NOMO-1 (cell line): Measurements from ENCODE around the gene ZNF138.
"Not testable (repeated sequence)": the region's sequence is repeated elsewhere in the genome, so short reads cannot be mapped to it uniquely, and the experiment has no call there.

ENCODE experiments used
- DNase-seq, 2 experiments: peaks; one replicate each; lab custom pipeline; 2025; ENCODE audit not compliant: unreplicated experiment in 2 of 2; lab: John Stamatoyannopoulos, UW

Gene ZNF138

DNA sequence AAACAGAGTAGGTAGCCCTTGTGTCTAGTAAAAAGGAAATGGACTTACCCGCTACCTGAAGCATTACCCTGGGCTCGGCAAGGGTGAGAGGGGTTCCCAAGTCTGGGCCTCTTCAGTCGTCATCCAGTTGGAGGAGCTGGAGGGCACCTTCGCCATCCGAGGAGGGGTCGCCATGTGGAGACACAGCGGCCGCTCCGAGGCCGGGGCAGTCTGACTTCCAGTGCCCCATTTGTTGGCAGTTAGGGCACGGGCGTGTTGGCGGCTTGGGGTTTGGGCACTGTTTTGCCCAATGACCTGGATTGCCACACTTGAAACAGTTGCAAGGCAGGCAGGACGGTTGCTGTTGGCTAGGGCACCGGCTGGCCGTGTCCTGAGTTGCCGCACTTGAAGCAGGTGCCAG, 43.8 kb downstream of the ZNF138 start:
- DNase-seq, result not testable (repeated sequence)

DNA sequence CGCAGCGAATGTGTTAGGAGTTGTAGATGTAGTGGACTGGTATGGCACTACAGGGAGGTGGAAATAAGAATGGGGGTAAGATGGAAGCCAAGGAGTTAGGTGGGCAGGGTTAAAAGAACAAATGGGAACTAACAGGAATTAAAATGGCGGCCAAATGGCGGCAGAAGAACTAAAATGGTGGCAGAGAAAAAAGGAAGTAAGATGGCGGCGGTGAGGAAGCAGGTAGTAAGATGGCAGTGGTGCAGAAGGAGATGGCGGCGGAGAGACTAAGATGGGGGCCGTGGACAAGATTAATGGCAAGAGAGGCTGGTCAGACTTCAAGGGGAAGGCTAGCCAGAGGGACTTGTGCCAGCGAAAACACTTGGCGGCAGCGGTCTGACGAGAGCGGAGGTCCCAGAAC, 44.5 kb downstream of the ZNF138 start:
- DNase-seq, result no peak

DNA sequence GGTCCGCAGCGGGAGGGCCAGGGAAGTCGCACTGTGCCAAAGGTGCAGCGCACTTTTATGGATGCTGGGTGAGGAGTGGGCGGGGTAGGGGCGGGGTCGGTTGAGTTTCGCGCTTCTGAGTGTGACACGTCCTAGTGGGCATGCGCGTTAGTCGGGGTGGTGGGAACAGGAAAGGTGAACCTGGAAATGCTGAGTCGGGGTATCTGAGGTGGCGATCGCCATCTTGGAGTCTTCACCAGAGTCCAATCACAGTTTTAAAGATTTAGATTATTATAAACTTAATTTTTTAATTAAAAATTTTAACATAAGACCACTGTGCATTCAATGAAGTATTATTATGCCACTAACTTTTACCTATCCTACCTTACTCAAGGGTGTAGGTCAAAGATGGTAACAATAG, 45.7 kb downstream of the ZNF138 start:
- DNase-seq, result no peak

DNA sequence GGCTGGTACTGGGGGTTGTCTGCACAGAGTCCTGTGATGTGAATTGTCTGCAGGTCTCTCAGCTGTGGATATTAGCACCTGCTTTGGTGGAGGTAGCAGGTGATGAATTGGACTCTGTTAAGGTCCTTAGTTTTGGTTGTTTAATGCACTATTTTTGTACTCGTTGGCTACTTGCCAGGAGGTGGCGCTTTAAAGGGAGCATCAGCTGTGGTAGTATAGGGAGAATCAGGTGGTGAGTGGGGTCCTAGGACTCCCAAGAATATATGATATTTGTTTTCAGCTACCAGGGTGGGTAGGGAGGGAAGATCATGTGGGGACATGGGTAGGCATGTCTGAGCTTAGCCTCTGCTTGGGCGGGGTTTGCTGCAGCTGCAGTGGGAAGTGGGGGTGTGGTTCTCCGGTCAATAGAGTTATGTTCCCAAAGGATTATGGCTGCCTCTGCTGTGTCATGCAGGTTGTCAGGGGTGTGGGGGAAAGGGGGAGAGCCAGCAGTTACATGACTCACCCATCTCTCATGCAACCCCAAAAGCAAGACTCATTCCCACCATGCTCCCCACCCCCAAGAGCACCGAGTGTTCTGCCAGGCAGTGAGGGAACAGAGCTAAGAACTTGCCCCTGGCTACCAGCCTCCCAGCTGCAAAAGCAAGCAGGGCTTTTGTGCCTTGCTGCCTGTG, 55.2 kb downstream of the ZNF138 start:
- no peak for DNase-seq

DNA sequence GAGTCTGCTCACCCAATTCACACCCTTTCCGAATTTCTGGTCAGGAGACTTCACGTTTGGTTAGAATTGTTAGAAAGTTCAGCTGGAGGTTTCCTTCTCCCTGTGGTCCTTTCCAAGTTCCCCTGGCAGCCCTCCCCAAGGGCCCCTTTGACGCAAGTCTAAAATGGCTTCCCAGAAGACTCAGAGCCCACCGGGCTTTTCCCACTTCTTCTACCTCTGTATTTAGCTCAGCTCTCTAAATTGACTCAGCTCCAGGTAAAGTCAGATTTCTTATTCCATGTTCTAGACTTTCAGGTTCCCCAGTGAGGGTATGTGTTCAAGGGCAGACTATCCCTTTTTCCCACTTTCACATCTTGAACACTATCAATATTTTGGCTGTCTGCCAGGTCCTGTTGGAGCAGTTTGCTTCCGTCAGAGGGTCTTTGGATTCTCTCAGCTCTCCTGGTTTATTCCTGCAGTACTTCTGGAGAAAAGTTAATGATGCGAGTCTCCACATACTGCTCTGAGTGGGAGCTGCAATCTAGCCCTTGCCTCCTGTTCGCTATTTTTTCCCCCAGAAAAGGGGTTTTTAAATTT, 55.8 kb downstream of the ZNF138 start:
- DNase-seq, result no peak

DNA sequence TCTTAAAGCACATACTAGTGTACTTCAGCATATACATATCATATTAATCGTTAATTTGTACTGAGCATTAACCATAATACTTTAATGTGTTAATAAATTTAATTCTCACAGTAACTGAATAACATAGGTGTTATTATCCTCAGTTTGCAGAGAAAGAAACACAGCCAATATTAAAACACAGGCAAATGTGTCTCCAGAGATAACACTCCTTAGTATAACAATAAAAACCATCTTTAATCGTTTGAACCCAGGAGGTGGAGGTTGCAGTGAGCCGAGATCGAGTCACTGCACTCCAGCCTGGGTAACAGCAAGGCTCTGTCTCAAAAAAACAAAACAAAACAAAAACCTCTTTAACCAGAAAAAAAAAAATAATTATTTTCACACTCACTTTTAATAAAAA, 59.5 kb downstream of the ZNF138 start:
- no peak for DNase-seq

DNA sequence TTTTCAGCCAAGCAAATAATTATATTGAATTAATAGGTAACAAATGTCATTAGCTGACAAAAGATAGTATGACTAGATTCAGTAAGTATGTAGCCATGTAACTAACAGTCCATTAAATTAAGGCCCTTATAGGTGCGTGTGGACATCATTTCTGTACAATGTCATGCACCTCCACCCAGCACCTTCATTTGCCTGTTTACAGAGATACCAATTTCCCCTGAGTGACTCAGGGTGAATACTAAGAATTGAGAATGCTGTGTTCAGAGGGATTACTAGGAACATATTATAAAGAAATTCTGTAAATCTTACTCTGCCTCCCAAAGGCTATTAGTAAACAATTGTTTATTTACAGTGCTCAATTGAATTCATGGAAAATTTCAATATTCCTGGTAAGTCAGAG, 60.7 kb downstream of the ZNF138 start:
- no peak for DNase-seq

DNA sequence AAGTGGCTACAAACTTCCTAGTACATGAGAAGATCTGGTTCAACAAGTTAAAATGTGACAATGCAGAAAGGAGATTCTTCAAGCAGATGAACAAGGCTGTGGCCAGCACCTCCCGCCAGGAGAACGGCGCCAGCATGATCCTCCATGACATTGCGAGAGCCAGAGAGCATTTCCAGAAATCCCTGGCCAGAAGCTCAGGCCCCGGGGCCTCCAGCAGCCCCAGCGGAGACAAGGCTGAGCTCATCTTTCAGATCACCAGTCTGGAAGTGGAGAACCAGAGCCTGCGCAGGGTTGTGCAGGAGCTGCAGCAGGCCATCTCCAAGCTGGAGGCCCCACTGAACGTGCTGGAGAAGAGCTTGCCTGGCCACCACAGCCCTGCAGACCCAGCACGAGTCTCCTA, 68.8 kb downstream of the ZNF138 start:
- DNase-seq, result no peak

DNA sequence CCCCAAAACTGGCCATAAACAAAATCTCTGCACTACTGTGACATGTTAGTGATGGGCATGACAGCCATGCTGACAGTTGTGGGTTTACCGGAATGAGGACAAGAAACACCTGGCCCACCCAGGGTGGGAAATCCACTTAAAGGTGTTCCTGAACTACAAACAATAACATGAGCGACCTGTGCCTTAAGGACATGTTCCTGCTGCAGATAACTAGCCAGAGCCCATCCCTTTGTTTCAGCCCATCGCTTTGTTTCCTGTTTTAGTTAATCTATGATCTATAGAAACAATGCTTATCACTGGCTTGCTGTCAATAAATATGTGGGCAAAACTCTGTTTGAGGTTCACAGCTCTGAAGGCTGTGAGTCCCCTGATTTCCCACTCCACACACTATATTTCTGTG, 69.3 kb downstream of the ZNF138 start:
- not testable (repeated sequence) for DNase-seq

DNA sequence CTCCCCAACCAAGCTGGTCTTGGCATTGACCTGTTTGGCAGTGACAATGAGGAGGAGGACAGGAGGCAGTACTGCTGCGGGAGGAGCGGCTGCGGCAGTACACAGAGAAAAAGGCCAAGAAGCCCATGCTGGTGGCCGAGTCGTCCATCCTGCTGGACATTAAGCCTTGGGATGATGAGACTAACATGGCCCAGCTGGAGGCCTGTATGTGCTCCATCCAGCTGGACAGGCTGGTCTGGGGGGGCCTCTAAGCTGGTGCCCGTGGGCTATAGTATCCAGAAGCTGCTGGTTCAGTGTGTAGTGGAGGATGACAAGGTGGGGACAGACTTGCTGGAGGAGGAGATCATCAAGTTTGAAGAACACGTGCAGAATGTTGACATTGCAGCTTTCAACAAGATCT, 69.7 kb downstream of the ZNF138 start:
- DNase-seq, result no peak

DNA sequence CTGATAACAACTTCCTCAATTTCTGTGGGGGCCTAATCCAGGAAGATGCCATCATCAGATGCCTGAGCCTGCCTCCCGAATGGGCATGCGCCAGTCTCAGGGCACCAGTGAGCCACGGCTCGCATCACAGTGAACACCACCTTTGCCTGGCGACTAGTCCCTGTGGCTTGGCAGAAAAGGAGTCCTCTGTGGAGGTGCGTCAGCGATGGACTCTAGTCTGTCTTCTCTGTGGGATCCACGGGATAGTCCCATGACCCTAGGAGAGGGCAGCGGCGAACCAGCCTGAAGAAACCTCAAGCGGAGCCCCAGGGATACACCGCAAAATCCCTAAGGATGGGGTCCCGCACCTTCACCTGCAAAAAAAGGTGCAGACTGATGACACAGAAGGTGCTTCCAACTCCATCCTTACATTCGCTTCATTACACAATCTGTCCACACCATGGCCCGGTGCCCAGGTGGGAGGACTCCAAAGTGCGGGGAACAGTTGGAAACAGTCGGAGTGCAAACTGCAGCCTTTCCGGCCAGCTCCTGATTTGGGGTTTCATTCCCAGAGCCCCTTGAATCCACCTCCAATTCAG, 73.7 kb downstream of the ZNF138 start:
- no peak for DNase-seq

DNA sequence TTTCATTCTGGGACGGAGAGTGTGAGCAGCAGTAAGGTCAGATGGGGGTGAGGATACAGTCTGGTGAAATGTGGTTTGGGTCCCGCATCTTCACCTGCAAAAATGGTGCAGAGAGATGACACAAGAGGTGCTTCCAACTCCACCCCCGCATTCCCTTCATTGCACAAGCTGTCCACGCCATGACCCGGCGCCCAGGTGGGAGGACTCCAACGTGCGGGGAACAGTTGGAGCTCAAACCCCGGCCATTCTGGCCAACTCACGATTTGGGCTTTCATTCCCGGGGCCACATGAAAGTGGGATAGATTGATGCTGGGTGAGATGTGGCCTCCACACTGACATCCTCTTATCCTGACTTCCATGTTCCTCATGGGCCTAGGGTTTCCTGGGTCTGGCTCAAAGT, 74.3 kb downstream of the ZNF138 start:
- DNase-seq, result no peak

DNA sequence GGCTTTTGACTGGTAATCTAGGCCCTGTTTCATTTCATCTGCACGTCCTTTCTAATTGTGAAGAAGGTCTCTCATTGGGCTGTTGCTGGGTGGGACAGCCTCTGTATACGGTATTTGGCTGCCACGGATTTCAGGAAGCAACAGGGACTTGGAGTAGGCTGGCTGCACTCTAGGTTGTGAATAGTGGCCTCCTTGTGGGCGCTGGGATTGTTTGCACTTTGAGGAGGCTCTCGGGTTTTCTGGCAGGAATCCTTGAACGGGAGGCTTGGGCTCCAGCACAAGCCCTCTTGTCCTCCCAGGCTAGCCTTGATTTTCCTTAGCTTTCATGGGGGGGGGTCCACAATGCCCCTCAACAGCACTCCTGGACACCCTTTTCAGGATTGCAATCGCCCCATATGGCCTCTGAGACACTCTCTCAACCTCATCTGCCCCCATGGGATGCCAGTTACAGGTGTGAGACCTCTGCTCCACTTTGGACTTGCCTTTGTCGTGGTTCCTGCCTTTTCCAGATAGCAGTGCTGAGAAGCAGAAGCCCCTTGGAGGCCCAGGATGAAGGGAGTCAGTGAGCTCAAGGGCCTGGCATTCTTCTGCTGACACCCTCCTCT, 75.0 kb downstream of the ZNF138 start:
- no peak for DNase-seq

DNA sequence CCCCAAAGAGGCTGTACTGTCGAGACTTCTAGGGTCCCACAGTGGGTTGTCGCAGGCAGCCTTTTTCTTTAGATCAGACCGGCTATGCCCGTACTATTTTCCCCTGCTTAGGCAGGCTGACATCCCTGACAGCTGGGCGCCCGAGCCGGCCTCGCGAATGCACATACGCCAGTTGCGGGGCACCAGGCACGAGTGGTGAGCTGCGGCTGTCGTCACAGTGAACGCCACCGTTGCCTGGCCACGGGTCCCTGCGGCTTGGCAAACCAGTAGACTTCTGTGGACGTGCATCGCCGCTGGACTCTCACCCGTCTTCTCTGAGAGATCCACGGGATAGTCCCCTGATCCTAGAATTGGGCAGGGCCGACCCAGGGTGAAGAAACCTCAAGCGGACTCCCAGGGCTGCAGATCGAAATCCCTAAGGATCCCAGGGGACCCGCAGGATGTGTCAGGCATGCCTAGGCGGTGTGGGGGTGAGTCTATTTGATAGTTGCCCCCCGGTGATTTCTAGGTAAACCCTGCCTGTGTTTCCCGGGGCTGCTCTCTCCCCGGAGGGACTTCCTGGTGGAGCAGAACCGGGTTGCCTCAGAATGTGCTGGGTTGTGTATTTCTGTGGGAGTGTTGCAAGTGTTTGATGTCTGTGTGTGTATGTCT, 75.8 kb downstream of the ZNF138 start:
- DNase-seq, result no peak

DNA sequence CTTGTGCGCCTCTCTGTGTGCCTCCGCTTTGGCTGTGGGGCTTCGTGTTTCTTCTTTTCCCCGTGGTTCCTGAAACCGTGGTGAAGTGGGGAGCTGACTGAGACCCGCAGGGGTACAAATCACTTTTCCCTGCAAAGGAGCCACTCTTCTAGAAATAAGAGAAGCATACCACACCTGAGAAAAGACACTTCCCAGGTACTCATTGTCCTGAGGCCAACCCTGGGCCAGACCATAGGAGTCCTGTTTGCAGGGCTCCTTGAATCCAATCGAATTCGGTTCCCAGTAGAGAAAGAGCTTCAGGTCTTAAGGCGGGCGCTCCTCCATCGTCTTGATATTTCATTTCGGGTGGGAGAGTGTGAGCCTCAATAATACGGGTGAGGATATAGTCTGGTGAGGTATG, 76.4 kb downstream of the ZNF138 start:
- DNase-seq, result no peak

DNA sequence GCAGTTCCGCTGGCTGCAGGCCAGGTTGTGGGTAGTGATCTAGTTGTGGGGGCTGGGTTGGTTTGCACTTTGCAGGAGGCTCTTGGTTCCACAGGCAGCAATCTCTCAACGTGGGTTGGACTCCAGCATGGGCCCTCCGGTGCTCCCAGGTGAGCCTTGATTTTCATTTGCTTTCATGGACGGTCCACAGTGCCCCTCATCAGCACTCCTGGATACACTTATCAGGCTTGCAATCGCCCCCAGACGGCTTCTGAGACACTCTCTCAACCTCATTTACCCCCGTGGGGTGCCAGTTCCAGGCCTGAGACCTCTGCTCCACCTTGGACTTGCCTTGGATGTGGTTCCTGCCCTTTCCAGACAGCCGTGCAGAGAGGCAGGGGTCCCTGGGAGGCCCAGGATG, 77.5 kb downstream of the ZNF138 start:
- DNase-seq, result no peak

DNA sequence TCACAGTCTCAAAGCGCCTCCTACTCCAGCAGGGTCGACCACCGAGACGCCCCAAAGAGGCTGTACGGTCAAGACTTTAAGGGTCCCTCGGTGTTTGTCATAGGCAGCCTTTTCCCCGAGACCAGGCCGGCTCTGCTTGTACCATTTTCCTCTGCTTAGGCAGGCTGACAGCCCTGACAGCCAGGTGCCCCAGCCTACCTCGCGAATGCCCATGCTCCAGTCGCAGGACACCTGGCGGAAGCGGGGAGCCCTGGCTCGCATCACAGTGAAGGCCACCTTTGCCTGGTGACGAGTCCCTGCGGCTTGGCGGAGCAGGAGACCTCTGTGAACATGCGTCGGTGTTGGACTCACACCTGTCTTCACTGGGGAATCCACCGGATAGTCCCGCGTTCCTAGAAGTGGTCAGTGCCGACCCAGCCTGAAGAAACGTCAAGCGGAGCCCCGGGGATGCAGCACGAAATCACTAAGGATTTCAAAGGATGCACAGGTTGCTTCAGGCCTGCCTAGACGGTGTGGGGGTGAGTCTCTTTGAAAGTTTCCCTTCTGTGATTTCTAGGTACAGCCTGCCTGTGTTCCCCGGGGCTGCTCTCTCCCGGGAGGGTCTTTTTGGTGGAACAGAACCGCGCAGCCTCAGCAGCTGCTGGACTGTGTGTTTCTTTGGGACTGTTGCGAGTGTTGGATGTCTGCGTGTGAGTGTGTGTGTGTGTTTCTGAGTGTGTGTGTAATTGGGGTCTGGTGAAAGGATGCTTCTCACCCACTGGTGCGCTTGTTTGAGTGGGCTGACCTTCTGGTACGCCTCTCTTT, 78.3 kb downstream of the ZNF138 start:
- DNase-seq, result no peak

DNA sequence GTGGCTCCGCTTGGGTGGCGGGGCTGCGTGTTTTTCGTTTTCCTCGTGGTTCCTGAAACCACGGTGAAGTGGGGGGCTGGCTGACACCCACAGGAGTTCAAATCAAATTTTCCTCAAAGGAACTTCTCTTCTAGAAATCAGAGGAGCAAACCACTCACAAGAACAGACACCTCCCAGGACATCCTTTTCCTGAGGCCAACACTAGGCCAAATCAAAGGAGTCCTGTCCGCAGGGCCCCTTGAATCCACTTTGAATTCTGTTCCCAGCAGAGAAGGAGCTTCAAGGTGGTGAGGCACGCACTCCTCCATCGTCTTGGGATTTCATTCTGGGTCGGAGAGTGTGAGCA, 78.9 kb downstream of the ZNF138 start:
- no peak for DNase-seq

DNA sequence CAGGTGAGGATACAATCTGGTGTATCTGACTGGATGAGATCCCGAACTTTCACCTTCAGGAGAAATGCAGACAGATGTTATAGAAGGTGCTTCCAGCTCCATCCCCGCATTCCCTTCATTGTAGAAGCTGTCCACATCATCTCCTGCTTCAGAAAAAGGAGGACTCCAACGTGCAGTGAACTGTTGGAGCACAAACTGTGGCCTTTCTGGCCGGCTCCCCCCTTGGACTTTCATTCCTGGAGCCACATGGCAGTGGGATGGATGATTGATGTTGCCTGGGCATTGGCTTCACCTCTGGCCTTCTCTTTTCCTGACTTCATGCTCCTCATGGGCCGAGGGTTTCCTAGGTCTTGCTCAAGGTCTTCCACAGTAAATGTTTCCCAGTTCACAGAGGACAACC, 79.3 kb downstream of the ZNF138 start:
- no peak for DNase-seq

DNA sequence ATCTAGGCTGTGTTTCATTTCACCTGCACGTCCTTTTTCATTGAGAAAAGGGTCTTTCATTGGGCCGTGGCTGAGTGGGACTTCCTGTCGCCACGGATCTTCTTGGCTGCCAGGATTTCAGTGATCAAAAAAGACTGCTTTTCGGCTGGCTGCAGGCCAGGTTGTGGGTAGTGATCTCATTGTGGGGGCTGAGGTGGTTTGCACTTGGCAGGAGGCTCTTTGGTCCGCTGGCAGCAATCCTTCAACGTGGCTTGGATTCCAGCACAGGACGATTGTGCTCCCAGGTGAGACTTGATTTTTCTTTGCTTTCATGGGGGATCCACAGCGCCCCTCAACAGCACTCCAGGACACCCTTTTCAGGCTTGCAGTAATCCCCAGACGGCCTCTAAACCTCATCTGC, 79.9 kb downstream of the ZNF138 start:
- DNase-seq, result no peak
